ENCODE results near the gene GASK1A. TPM values are rescaled to one million over a fixed set of nuclear protein-coding genes. Genes with fewer than 3 reads are reported as not detected.

The GASK1A gene
- total and polyA plus RNA-seq, 2 of the 8 experiments (the other 6 are each of a cell fraction or from before 2014, with no cell fraction given): 4.7 to 7.9 TPM

DNA sequence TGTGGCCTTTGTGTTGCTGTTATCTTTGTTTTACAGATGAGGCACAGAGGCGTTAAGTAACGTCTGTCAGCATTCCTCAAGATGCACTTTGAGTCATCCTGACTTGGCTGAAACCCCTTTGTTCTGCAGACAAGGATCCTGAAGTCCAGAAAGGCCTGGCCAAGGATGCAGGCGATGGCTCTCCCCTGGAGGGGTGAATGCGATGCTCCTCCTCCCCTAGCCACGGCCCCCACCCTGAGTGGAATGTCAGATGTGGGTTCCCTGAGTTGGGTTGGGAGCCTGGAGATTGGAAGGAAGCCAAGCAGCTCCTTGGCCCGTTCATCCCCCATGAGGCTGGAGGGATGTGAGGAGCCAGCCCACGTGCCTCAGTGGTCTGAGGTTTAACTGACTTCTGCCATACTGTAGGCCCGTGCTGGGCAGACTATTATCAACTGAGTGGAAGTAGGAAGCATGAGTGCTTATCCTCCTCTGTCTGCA lies 83.5 kb downstream of the GASK1A start:
- Histone ChIP-seq H3K9ac (replicated peaks in 1 of 4; ENCODE audit: extremely low read depth in 1 of 4, low read depth in 3 of 4, low read length in 3 of 4) (no peak overlapping the region), H2BK12ac (ENCODE audit: low read depth, low read length) (0 out of 2 replicates have a peak overlapping the region, but pooled peaks have one; percentile 27), H2BK5ac (ENCODE audit: low read depth, low read length) (no peak overlapping the region), H3K4me1 (replicated peaks in 1 of 4; ENCODE audit: control insufficient read depth in 3 of 4, insufficient read depth in 4 of 4, low read length in 3 of 4) (peaks cover 0 to 3% (median 0%) of the 10 kb centered on the region in 4 experiments; a peak in 1 of 7 replicates), H3K23me2 (ENCODE audit: low read depth, low read length) (no peaks in the 10 kb centered on the region), H3K79me2 (ENCODE audit: control insufficient read depth in 1 of 2, insufficient read depth in 2 of 2, low read length in 2 of 2) (no peaks in the 10 kb centered on the region), H4K5ac (ENCODE audit: insufficient read length, low read depth, low read length) (no peak overlapping the region), H3K23ac (ENCODE audit: insufficient read length) (no peak overlapping the region), H4K20me1 (replicated peaks in 1 of 2; ENCODE audit: control insufficient read depth in 1 of 2, insufficient read depth in 2 of 2, low read length in 2 of 2) (no peaks in the 10 kb centered on the region), H2AFZ (ENCODE audit: low read length) (no peak overlapping the region), H3K56ac (replicated peaks; ENCODE audit: insufficient read length, low read depth, low read length) (no peak overlapping the region), H3K9me3 (ENCODE audit: insufficient read depth in 2 of 2, low read depth in 1 of 2, low read length in 1 of 2) (peaks cover 3 to 21% of the 10 kb centered on the region in 2 experiments; a peak in 2 of 4 replicates), H3K14ac (ENCODE audit: insufficient read length) (no peak overlapping the region), H3K79me1 (ENCODE audit: low read depth, low read length) (no peaks in the 10 kb centered on the region), H3K27ac (ENCODE audit: low read depth, low read length) (no peak overlapping the region), H4K91ac (replicated peaks; ENCODE audit: insufficient read length, low read length) (no peak overlapping the region), H3K27me3 (replicated peaks in 1 of 4; ENCODE audit: control insufficient read depth in 3 of 4, extremely low read depth in 1 of 4, insufficient read depth in 3 of 4, low read length in 3 of 4) (no peaks in the 10 kb centered on the region), H4K8ac (ENCODE audit: extremely low read depth, insufficient read depth, low read length) (no peak overlapping the region), H2BK15ac (ENCODE audit: low read length) (no peak overlapping the region), H3K4ac (replicated peaks; ENCODE audit: insufficient read length, low read depth, low read length) (no peak overlapping the region), H2BK120ac (replicated peaks; ENCODE audit: low read depth, low read length) (no peak overlapping the region), H3K18ac (ENCODE audit: extremely low read depth, low read length) (no peak overlapping the region; the same call in 1 of the 2 replicates), H2BK20ac (ENCODE audit: low read length) (no peak overlapping the region), H2AK5ac (ENCODE audit: low read depth, low read length) (peak overlapping the region; percentile 75; the same call in 1 of the 2 replicates), H3K36me3 (ENCODE audit: control insufficient read depth in 2 of 4, insufficient read depth in 4 of 4, low read length in 3 of 4) (peaks cover 0 to 4% (median 2%) of the 10 kb centered on the region in 4 experiments; a peak in 3 of 8 replicates), H3K4me2 (ENCODE audit: insufficient read depth in 1 of 2, low read depth in 2 of 2, low read length in 2 of 2) (no peak overlapping the region), H3K4me3 (ENCODE audit: extremely low read depth in 1 of 4, insufficient read depth in 2 of 4, low read depth in 3 of 4, low read length in 4 of 4) (no peak overlapping the region)
- ChIA-PET CTCF (ENCODE audit: partially characterized antibody) (interaction anchor here (1.1 to 1.4 kb wide), 2 partner anchors 9 to 101 kb away, joined by 4 to 6 read pairs; no protein-coding TSS in a partner anchor), POLR2A (ENCODE audit: partially characterized antibody) (no interaction called here)
- TF ChIP-seq POU5F1 (IDR thresholded peaks at IDR 0.05; ENCODE audit: low read depth, low read length): no peak
- TF ChIP-seq RXRA (IDR thresholded peaks at IDR 0.05; ENCODE audit: insufficient read depth, low read depth, low read length): no peak
- no peak for TF ChIP-seq SP4 (IDR thresholded peaks at IDR 0.05; ENCODE audit: low read length)
- no peak for TF ChIP-seq POLR2AphosphoS5 (IDR thresholded peaks at IDR 0.05; ENCODE audit: low read depth, low read length)
- TF ChIP-seq KDM1A (IDR thresholded peaks at IDR 0.05; ENCODE audit: borderline replicate concordance, low read length): no peak
- TF ChIP-seq FOSL1 (IDR thresholded peaks at IDR 0.05; ENCODE audit: insufficient read depth, low read depth, low read length): no peak
- TF ChIP-seq RNF2 (IDR thresholded peaks at IDR 0.05; ENCODE audit: borderline replicate concordance, low read depth, low read length, missing control alignments, poor library complexity, severe bottlenecking): no peak
- FAIRE-seq: no peak
- DNase-seq (ENCODE audit: low read depth in 1 of 2, low spot score in 2 of 2): peak in 1 of 2 experiments; percentile 23
- WGBS, 2 experiments (ENCODE audit: extremely low coverage in 1 of 2, insufficient coverage in 1 of 2, insufficient read length in 1 of 2, insufficient replicate concordance in 2 of 2, low coverage in 1 of 2, low lambda C conversion rate in 2 of 2, missing lambda C conversion rate in 1 of 2): 80% methylated on average over 8 of the region's 8 CpGs; no CpG with 5 or more reads in 1 of the 2 experiments
